GM10266 (cell line): ENCODE data around the gene ANKRD11.

Source experiments
- DNase-seq: peaks from one replicate; pipeline ENCODE4 v3.0.0; 2012; ENCODE audit errors: extremely low spot score
- CTCF ChIP-seq: IDR thresholded peaks from 2 replicates; pipeline ENCODE4 v1.5.1; 2012; ENCODE audit warnings: mild to moderate bottlenecking, low read depth; ENCODE audit not compliant: control insufficient read depth, insufficient read depth; ENCODE audit errors: missing control alignments

The ANKRD11 gene

GRCh38 chr16:89287777-89288576 lies 202.4 kb downstream of the ANKRD11 start:
- no peak for DNase-seq

GRCh38 chr16:89286096-89286495 lies 204.3 kb downstream of the ANKRD11 start:
- TF ChIP-seq CTCF = no peak
- DNase-seq = no peak

More at GRCh38 chr16:89287777-89288576, 202.4 kb downstream of the ANKRD11 start:
- no peak for TF ChIP-seq CTCF

GRCh38 chr16:89285381-89285780 lies 205.0 kb downstream of the ANKRD11 start:
- no peak for TF ChIP-seq CTCF
- no peak for DNase-seq

GRCh38 chr16:89283449-89283848 lies 206.9 kb downstream of the ANKRD11 start:
- no peak for TF ChIP-seq CTCF
- DNase-seq = no peak

- no peak for DNase-seq
- no peak for TF ChIP-seq CTCF
Measured at GRCh38 chr16:89282523-89282922, 207.8 kb downstream of the ANKRD11 start.

GRCh38 chr16:89281829-89282228 lies 208.5 kb downstream of the ANKRD11 start:
- no peak for TF ChIP-seq CTCF
- no peak for DNase-seq

- no peak for TF ChIP-seq CTCF
- no peak for DNase-seq
Measured at GRCh38 chr16:89281189-89281577, 209.2 kb downstream of the ANKRD11 start.
